HG03378 (cell line): ENCODE data around the gene CELSR1.

Experiments used
- ATAC-seq: cut with Tn5 transposase; IDR thresholded peaks from one replicate; pipeline ENCODE4 v1.9.1; 2021; ENCODE audit warnings: mild to moderate bottlenecking, moderate library complexity; ENCODE audit not compliant: unreplicated experiment

CELSR1 gene

GRCh38 chr22:46429325-46429853, 108.0 kb downstream of the CELSR1 start:
- ATAC-seq = no peak

- ATAC-seq = no peak
These were observed 108.7 kb downstream of the CELSR1 start for GRCh38 chr22:46428602-46429324.

GRCh38 chr22:46428171-46428570, 109.2 kb downstream of the CELSR1 start:
- ATAC-seq = no peak

- ATAC-seq = no peak
These were observed 112.4 kb downstream of the CELSR1 start for GRCh38 chr22:46425016-46425415.

DNA sequence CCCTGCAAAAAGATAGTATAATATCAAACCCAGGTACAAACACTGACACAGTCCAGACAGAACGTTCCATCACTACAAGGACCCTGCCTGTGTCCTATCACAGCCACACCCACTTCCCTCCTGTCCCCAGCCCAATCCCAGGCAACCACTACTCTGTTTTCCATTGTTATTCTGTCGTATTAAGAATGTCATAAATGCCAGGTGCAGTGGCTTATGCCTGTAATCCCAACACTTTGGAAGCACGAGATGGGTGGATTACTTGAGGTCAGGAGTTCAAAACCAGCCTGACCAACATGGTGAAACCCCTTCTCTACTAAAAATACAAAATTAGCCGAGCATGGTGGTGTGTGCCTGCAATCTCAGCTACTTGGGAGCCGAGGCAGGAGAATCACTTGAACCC, 112.9 kb downstream of the CELSR1 start:
- no peak for ATAC-seq

GRCh38 chr22:46422896-46423295, 114.5 kb downstream of the CELSR1 start:
- ATAC-seq = no peak

- no peak for ATAC-seq
These were observed 116.2 kb downstream of the CELSR1 start for GRCh38 chr22:46421267-46421666.

DNA sequence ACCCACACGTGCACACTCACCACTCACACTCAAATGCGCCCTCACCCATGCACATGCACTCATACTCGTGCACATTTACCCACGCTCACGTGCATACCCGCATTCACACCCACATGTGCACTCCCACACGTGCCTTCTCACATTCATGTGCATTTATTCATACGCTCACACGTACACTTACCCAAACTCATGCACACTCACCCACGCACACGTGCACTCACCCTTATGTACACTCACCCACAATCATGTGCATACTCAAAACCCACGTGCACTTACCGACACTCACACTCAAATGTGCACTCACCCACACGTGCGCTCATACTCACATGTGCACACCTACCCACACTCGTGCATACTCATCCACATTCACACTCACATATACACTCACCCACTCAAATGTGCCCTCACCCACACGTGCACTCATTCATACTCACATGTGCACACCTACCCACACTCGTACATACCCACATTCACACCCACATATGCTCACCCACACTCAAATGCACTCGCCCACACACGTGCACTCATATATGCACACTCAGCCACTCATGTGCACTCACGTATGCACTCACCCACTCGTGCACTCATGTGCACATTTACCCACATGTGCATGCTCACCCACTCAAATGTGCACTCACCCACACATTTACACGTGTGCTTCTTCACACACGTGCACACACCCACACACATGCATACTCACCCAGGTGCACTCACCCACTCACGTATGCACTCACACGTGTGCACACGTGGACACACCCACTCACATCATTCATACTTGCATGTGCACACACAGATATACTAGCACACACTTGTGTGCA, 117.5 kb downstream of the CELSR1 start:
- no peak for ATAC-seq

GRCh38 chr22:46418827-46419226, 118.6 kb downstream of the CELSR1 start:
- ATAC-seq = no peak

GRCh38 chr22:46417769-46418168, 119.7 kb downstream of the CELSR1 start:
- ATAC-seq = no peak

GRCh38 chr22:46416891-46417580, 120.4 kb downstream of the CELSR1 start:
- ATAC-seq = no peak

GRCh38 chr22:46416520-46416871, 120.9 kb downstream of the CELSR1 start:
- no peak for ATAC-seq

GRCh38 chr22:46415776-46416519, 121.5 kb downstream of the CELSR1 start:
- ATAC-seq = no peak

DNA sequence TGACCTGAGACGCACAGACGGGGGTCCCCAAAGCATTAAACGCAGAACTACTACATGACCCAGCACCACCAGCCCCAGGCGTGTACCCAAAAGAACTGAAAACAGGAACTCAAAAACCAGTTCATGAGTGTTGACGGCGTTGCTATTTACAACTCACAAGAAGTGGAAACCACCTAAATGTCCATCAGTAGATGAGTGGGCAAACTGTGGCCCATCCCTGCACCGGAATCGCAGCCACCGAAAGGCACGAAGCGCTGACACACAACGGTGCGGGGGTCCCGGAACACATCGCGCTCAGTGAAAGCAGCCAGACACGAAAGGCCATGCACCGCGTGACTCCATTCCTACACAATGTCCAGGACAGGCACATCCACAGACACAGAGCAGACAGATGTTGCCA, 122.7 kb downstream of the CELSR1 start:
- no peak for ATAC-seq

DNA sequence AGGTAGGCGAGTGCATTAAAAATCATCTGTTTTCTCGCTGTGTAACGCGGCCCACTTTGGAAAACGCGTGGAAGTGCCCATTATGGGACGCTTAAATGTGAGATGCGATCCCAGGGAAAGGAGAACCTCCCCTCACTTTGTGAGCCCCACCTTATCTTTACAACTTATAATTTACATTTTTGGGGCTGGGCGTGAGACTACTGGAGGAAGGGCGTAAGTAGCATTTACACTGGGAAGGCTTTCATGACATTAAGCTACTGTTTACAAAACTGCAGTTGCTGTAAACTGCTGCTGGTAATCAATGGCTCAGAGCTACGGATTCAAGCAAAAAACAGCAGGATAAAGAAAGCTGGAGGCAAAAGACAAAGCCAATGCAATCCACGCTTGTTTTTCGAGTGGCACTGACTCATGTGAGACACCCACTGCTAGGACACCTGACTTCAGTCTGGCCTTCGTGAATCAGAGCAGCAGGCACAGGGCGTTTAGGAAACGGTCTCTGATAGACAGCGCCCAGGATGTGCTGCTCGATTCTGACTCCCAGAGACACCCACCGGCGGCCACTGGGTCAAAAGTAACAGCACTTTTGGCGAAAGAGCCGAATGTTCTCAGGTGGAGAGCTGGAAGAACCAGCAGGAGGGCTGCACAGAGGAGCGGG, 123.6 kb downstream of the CELSR1 start:
- ATAC-seq = no peak

GRCh38 chr22:46411347-46411746, 126.1 kb downstream of the CELSR1 start:
- ATAC-seq = no peak

DNA sequence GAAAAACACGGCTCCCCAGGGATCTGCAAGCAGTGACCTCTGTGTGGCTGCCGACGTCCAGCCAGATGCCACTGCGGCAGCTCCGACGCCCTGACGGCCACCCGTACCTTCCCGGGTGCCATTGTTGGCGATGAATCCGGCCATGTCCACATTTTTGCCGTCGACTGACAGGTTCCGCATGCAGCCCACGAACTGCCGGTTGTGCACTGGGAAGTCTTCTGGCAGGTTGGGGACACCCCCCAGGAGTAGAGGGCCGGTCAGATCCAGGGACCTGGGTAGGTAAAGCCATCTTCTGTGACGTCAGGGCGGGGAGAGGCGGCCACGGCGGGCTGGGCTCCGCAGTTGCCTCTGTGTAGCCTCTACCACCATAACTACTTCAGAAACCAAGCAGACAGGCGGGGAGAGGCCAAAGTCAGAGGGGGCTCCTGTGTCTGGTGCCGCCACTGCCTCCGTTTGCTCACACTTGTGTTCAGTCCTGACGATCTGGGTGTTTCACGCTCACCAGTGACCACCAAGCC, 127.1 kb downstream of the CELSR1 start:
- ATAC-seq = no peak

- ATAC-seq = no peak
These were observed 127.7 kb downstream of the CELSR1 start for GRCh38 chr22:46409631-46410210.

GRCh38 chr22:46408568-46409506, 128.6 kb downstream of the CELSR1 start:
- no peak for ATAC-seq
